Gastrocnemius medialis (tissue), 4 donors: ENCODE measurements around the gene MACROD2. TPM values are rescaled to one million over a fixed set of nuclear protein-coding genes. Genes with fewer than 3 reads are reported as not detected.
"Not testable (repeated sequence)": the region's sequence is repeated elsewhere in the genome, so short reads cannot be mapped to it uniquely, and the experiment has no call there.

Experiments used
- ATAC-seq, 2 donors: fragments of 150-250 bp; one replicate each; pipeline ENCODE4 v1.9.1; 2016
- DNase-seq, 2 donors: peaks; one replicate each; pipeline ENCODE4 v3.0.0-alpha.2; 2019
- H3K27ac ChIP-seq, 4 donors: fragments of 200-600 bp; sonication (generic); 1 replicate in 1 of 4; 2 replicates in 3 of 4; pipeline ENCODE4 v1.5.1; 2016 to 2018; ENCODE audit warnings: mild to moderate bottlenecking in 2 of 4, moderate library complexity in 1 of 4
- H3K27me3 ChIP-seq, 3 donors: fragments of 200-600 bp; sonication (generic) in 2 of 3; 1 replicate in 1 of 3; 2 replicates in 2 of 3; pipeline versions ENCODE4 v1.5.1 to v1.6.0; 2016 to 2019; ENCODE audit warnings: mild to moderate bottlenecking in 1 of 3, moderate library complexity in 1 of 3
- H3K36me3 ChIP-seq, 2 donors: fragments of 200-600 bp; sonication (generic) in 1 of 2; one replicate each; pipeline ENCODE4 v1.5.1; 2017 to 2018
- H3K4me1 ChIP-seq, 2 donors: fragments of 200-600 bp; sonication (generic) in 1 of 2; one replicate each; pipeline ENCODE4 v1.5.1; 2016 to 2017; ENCODE audit warnings: mild to moderate bottlenecking in 2 of 2
- H3K4me3 ChIP-seq, 4 donors: fragments of 200-600 bp; sonication (generic) in 3 of 4; 1 replicate in 1 of 4; 2 replicates in 3 of 4; pipeline ENCODE4 v1.5.1; 2016 to 2019; ENCODE audit warnings: mild to moderate bottlenecking in 2 of 4
- H3K9me3 ChIP-seq, 3 donors: fragments of 200-600 bp; sonication (generic) in 2 of 3; 1 replicate in 1 of 3; 2 replicates in 2 of 3; pipeline ENCODE4 v1.5.1; 2016 to 2019
- CTCF ChIP-seq, 5 experiments: fragments of 450-650 bp in 3 of 5; fragments of 200-600 bp in 2 of 5; sonication (generic) in 2 of 5; IDR thresholded peaks in 4 of 5; conservative IDR thresholded peaks in 1 of 5; 1 replicate in 4 of 5; 2 replicates in 1 of 5; pipeline ENCODE4 v1.5.1; 2016 to 2019; ENCODE audit warnings: antibody characterized with exemption in 5 of 5, mild to moderate bottlenecking in 3 of 5, moderate library complexity in 3 of 5
- POLR2A ChIP-seq, 2 donors: fragments of 450-650 bp; IDR thresholded peaks; one replicate each; pipeline ENCODE4 v1.6.1; 2017; ENCODE audit warnings: antibody characterized with exemption in 2 of 2, mild to moderate bottlenecking in 2 of 2, moderate library complexity in 2 of 2
- in situ Hi-C, 4 donors: fragments of 200-750 bp; cut with MboI; loops; one replicate each; pipeline versions ENCODE4 v1.15.0 to v1.8.0; 2017; ENCODE audit warnings: low sequenced_read_pairs in 4 of 4
- intact Hi-C: fragments of 100-400 bp; cut with DNase I; formaldehyde crosslinking; loops from one replicate; pipeline ENCODE4 v1.15.1; 2023; ENCODE audit warnings: low total_unique reads
- total RNA-seq, 4 donors: library from RNA; depleted of rRNA; stranded (reverse); fragments of >200 nt; gene quantifications; one replicate each; pipeline versions ENCODE4 v1.1.0 to v1.2.3, GENCODE V29; 2016

The MACROD2 gene
- total RNA-seq, 4 donors from 2014 or later = 1.8 to 10.2 (median 3.6) TPM

GRCh38 chr20:15805154-15805553 is 1809.8 kb downstream of the MACROD2 start:
- Histone ChIP-seq H3K9me3 (no peaks in the 10 kb centered on the region), H3K4me1 (no peaks in the 10 kb centered on the region), H3K27me3 (no peaks in the 10 kb centered on the region), H3K27ac (no peak overlapping the region), H3K36me3 (no peaks in the 10 kb centered on the region), H3K4me3 (no peak overlapping the region)
- intact Hi-C loops (no loop called here), in situ Hi-C loops (no loop called here)
- no peak for ATAC-seq
- no peak for TF ChIP-seq CTCF (IDR thresholded peaks at IDR 0.05 in 4 of 5, conservative IDR thresholded peaks at IDR 0.05 in 1 of 5)
- no peak for TF ChIP-seq POLR2A (IDR thresholded peaks at IDR 0.05)
- DNase-seq = no peak

- in situ Hi-C loops = no loop called here
- H3K4me1 ChIP-seq = no peaks in the 10 kb centered on the region
- intact Hi-C loops = no loop called here
- no peak for DNase-seq
- H3K27ac ChIP-seq = no peak overlapping the region
- H3K36me3 ChIP-seq = no peaks in the 10 kb centered on the region
- no peaks in the 10 kb centered on the region for H3K27me3 ChIP-seq
- H3K9me3 ChIP-seq = no peaks in the 10 kb centered on the region
- TF ChIP-seq POLR2A (IDR thresholded peaks at IDR 0.05) (no peak), CTCF (IDR thresholded peaks at IDR 0.05 in 4 of 5, conservative IDR thresholded peaks at IDR 0.05 in 1 of 5) (no peak)
- H3K4me3 ChIP-seq = no peak overlapping the region
- no peak for ATAC-seq
Measured at GRCh38 chr20:15806105-15806504, 1810.8 kb downstream of the MACROD2 start.

GRCh38 chr20:15807271-15807670 is 1812.0 kb downstream of the MACROD2 start:
- no peak for ATAC-seq
- H3K36me3 ChIP-seq = no peaks in the 10 kb centered on the region
- H3K4me1 ChIP-seq = no peaks in the 10 kb centered on the region
- H3K9me3 ChIP-seq = no peaks in the 10 kb centered on the region
- in situ Hi-C loops = no loop called here
- DNase-seq = no peak
- no peak overlapping the region for H3K27ac ChIP-seq
- no peaks in the 10 kb centered on the region for H3K27me3 ChIP-seq
- intact Hi-C loops = no loop called here
- no peak overlapping the region for H3K4me3 ChIP-seq
- TF ChIP-seq POLR2A (IDR thresholded peaks at IDR 0.05) = no peak
- TF ChIP-seq CTCF (IDR thresholded peaks at IDR 0.05 in 4 of 5, conservative IDR thresholded peaks at IDR 0.05 in 1 of 5) = no peak

GRCh38 chr20:15807771-15808170 is 1812.5 kb downstream of the MACROD2 start:
- ATAC-seq, H3K36me3 ChIP-seq, H3K27me3 ChIP-seq, H3K4me1 ChIP-seq, H3K9me3 ChIP-seq, intact Hi-C loops, H3K4me3 ChIP-seq, in situ Hi-C loops, H3K27ac ChIP-seq, DNase-seq: not testable (repeated sequence)

GRCh38 chr20:15811951-15812350 is 1816.6 kb downstream of the MACROD2 start:
- H3K4me3 ChIP-seq = no peak overlapping the region
- H3K27ac ChIP-seq = no peak overlapping the region
- no peaks in the 10 kb centered on the region for H3K4me1 ChIP-seq
- in situ Hi-C loops = no loop called here
- H3K36me3 ChIP-seq = no peaks in the 10 kb centered on the region
- H3K27me3 ChIP-seq = no peaks in the 10 kb centered on the region
- ATAC-seq (no peak), DNase-seq (no peak)
- intact Hi-C loops = no loop called here
- no peak for TF ChIP-seq CTCF (IDR thresholded peaks at IDR 0.05 in 4 of 5, conservative IDR thresholded peaks at IDR 0.05 in 1 of 5)
- no peak for TF ChIP-seq POLR2A (IDR thresholded peaks at IDR 0.05)
- H3K9me3 ChIP-seq = no peaks in the 10 kb centered on the region
